H9 (cell line): Measurements from ENCODE around the gene CHM. TPM values are rescaled to one million over a fixed set of nuclear protein-coding genes. Genes with fewer than 3 reads are reported as not detected.
"Not testable (repeated sequence)": the region's sequence is repeated elsewhere in the genome, so short reads cannot be mapped to it uniquely, and the experiment has no call there.

Experiments used
- DNase-seq: peaks from one replicate; pipeline ENCODE4 v3.0.0-alpha.2; 2017
- H2AFZ ChIP-seq: one replicate; pipeline ENCODE4 v1.6.1; 2013; ENCODE audit warnings: mild to moderate bottlenecking, low read length, control low read depth, moderate library complexity
- H2AK5ac ChIP-seq: 2 replicates; pipeline ENCODE4 v1.6.1; 2013; ENCODE audit warnings: low read length, control low read depth, mixed read lengths; ENCODE audit not compliant: insufficient read length
- H2BK120ac ChIP-seq: one replicate; pipeline ENCODE4 v1.6.1; 2013; ENCODE audit warnings: low read depth, mild to moderate bottlenecking, low read length, control low read depth, inconsistent platforms; ENCODE audit not compliant: poor library complexity, severe bottlenecking
- H2BK12ac ChIP-seq: 2 replicates; pipeline ENCODE4 v1.6.1; 2013; ENCODE audit warnings: low read length, control low read depth, mixed read lengths, low read depth; ENCODE audit not compliant: insufficient read length
- H2BK15ac ChIP-seq: 2 replicates; pipeline ENCODE4 v1.6.1; 2013; ENCODE audit warnings: low read depth, low read length, control low read depth
- H2BK20ac ChIP-seq: one replicate; pipeline ENCODE4 v1.6.1; 2013; ENCODE audit warnings: low read depth, mild to moderate bottlenecking, low read length, control low read depth, inconsistent platforms; ENCODE audit not compliant: poor library complexity, severe bottlenecking
- H2BK5ac ChIP-seq: 2 replicates; pipeline ENCODE4 v1.6.1; 2013; ENCODE audit warnings: low read length, control low read depth, mixed read lengths; ENCODE audit not compliant: insufficient read length
- H3K14ac ChIP-seq: 2 replicates; pipeline ENCODE4 v1.6.1; 2013; ENCODE audit warnings: low read length, control low read depth; ENCODE audit not compliant: insufficient read depth
- H3K18ac ChIP-seq: 2 replicates; pipeline ENCODE4 v1.6.1; 2013; ENCODE audit warnings: low read depth, mild to moderate bottlenecking, mixed read lengths, low read length, control low read depth; ENCODE audit not compliant: insufficient read length
- H3K23ac ChIP-seq: 2 replicates; pipeline ENCODE4 v1.6.1; 2013; ENCODE audit warnings: low read length, control low read depth, mixed read lengths, low read depth; ENCODE audit not compliant: insufficient read length
- H3K23me2 ChIP-seq: 2 replicates; pipeline ENCODE4 v1.6.1; 2013; ENCODE audit warnings: low read depth, mild to moderate bottlenecking, mixed read lengths, low read length, control low read depth; ENCODE audit not compliant: insufficient read length, poor library complexity, severe bottlenecking
- H3K27ac ChIP-seq: 2 replicates; pipeline ENCODE4 v1.5.1; 2013; ENCODE audit warnings: low read length, control low read depth, mixed read lengths, low read depth; ENCODE audit not compliant: insufficient read length
- H3K27me3 ChIP-seq: 2 replicates; pipeline ENCODE4 v1.6.1; 2013; ENCODE audit warnings: low read length, control low read depth, inconsistent platforms; ENCODE audit not compliant: insufficient read depth
- H3K4ac ChIP-seq: 2 replicates; pipeline ENCODE4 v1.6.1; 2013; ENCODE audit warnings: low read depth, mild to moderate bottlenecking, control low read depth, inconsistent platforms, low read length, moderate library complexity
- H3K4me1 ChIP-seq: 2 replicates; pipeline ENCODE4 v1.6.1; 2013; ENCODE audit warnings: low read length, control low read depth, inconsistent platforms; ENCODE audit not compliant: insufficient read depth
- H3K4me2 ChIP-seq: 2 replicates; pipeline ENCODE4 v1.6.1; 2013; ENCODE audit warnings: low read length, control low read depth, mixed read lengths; ENCODE audit not compliant: insufficient read length, insufficient read depth
- H3K56ac ChIP-seq: 2 replicates; pipeline ENCODE4 v1.6.1; 2013; ENCODE audit warnings: low read depth, mild to moderate bottlenecking, mixed read lengths, low read length, control low read depth; ENCODE audit not compliant: insufficient read length
- H3K79me1 ChIP-seq: 2 replicates; pipeline ENCODE4 v1.6.1; 2013; ENCODE audit warnings: low read depth, mild to moderate bottlenecking, moderate library complexity, low read length, control low read depth, inconsistent platforms; ENCODE audit not compliant: insufficient read depth, poor library complexity, severe bottlenecking
- H3K79me2 ChIP-seq: 2 replicates; pipeline ENCODE4 v1.6.1; 2013; ENCODE audit warnings: low read length, control low read depth, inconsistent platforms; ENCODE audit not compliant: insufficient read depth
- H3K9ac ChIP-seq: 2 replicates; pipeline ENCODE4 v1.6.1; 2013; ENCODE audit warnings: low read length, control low read depth, mixed read lengths; ENCODE audit not compliant: insufficient read length; ENCODE audit errors: extremely low read depth
- H3K9me3 ChIP-seq: one replicate; pipeline ENCODE4 v1.6.1; 2013; ENCODE audit warnings: low read depth, low read length, inconsistent platforms; ENCODE audit not compliant: control insufficient read depth
- H3T11ph ChIP-seq: one replicate; pipeline ENCODE4 v1.6.1; 2013; ENCODE audit warnings: mild to moderate bottlenecking, low read length, control low read depth, inconsistent platforms
- H4K20me1 ChIP-seq: one replicate; pipeline ENCODE4 v1.6.1; 2013; ENCODE audit not compliant: control insufficient read depth, insufficient read length, insufficient read depth
- H4K5ac ChIP-seq: 2 replicates; pipeline ENCODE4 v1.6.1; 2013; ENCODE audit warnings: low read depth, mild to moderate bottlenecking, mixed read lengths, low read length, control low read depth; ENCODE audit not compliant: insufficient read length
- H4K8ac ChIP-seq: replicated peaks from 2 replicates; pipeline ENCODE4 v1.6.1; 2013; ENCODE audit warnings: low read length, control low read depth, mixed read lengths, low read depth; ENCODE audit not compliant: insufficient read length
- H4K91ac ChIP-seq: 2 replicates; pipeline ENCODE4 v1.6.1; 2013; ENCODE audit warnings: low read depth, mild to moderate bottlenecking, moderate library complexity, mixed read lengths, low read length, control low read depth; ENCODE audit not compliant: insufficient read length
- H3K27ac Mint-ChIP-seq, 3 experiments: 2 replicates in 2 of 3; 3 replicates in 1 of 3; pipeline ENCODE4 v1.8.0; 2020 to 2021; ENCODE audit warnings: mixed read lengths in 3 of 3, mild to moderate bottlenecking in 1 of 3, moderate library complexity in 1 of 3
- H3K27me3 Mint-ChIP-seq: 2 replicates; pipeline ENCODE4 v1.8.0; 2021; ENCODE audit warnings: low read depth, mild to moderate bottlenecking, moderate library complexity, mixed read lengths
- H3K36me3 Mint-ChIP-seq, 3 experiments: 2 replicates in 2 of 3; 3 replicates in 1 of 3; pipeline ENCODE4 v1.8.0; 2020 to 2021; ENCODE audit warnings: low read depth in 3 of 3, mixed read lengths in 3 of 3; ENCODE audit not compliant: insufficient read depth in 1 of 3
- H3K4me1 Mint-ChIP-seq, 2 experiments: 2 replicates each; pipeline ENCODE4 v1.8.0; 2020; ENCODE audit warnings: mixed read lengths in 2 of 2
- H3K4me3 Mint-ChIP-seq, 2 experiments: 2 replicates in 1 of 2; 3 replicates in 1 of 2; pipeline ENCODE4 v1.8.0; 2020 to 2021; ENCODE audit warnings: mild to moderate bottlenecking in 2 of 2, mixed read lengths in 2 of 2, moderate library complexity in 1 of 2
- H3K9me3 Mint-ChIP-seq, 2 experiments: 2 replicates in 1 of 2; 3 replicates in 1 of 2; pipeline ENCODE4 v1.8.0; 2020; ENCODE audit warnings: mild to moderate bottlenecking in 2 of 2, mixed read lengths in 2 of 2, moderate library complexity in 1 of 2
- CTCF ChIP-seq: fragments of 200-600 bp; sonication (generic); conservative IDR thresholded peaks from 3 replicates; pipeline ENCODE4 v1.8.0; 2021; ENCODE audit warnings: antibody characterized with exemption, mild to moderate bottlenecking
- WGBS: extraction: QIAGEN DNeasy Blood & Tissue Kit; methylation state at CpG from one replicate; pipeline ENCODE4 v1.1.7; 2013; ENCODE audit warnings: missing lambda C conversion rate, low lambda C conversion rate, mixed read lengths; ENCODE audit not compliant: insufficient read length; ENCODE audit errors: extremely low coverage; 5-methylcytosine and 5-hydroxymethylcytosine counted together
- total RNA-seq: library from RNA; stranded (reverse); gene quantifications from 2 replicates; pipeline ENCODE4 v1.2.1, GENCODE V29; 2021

The CHM gene
- total RNA-seq, 1 experiment from 2014 or later = 28.4 TPM

GRCh38 chrX:85941275-85941674 lies 106.1 kb downstream of the CHM start:
- no peak overlapping the region for H2AK5ac ChIP-seq
- H2BK15ac ChIP-seq = no peak overlapping the region
- no peak overlapping the region for H4K91ac ChIP-seq
- no peak overlapping the region for H2BK20ac ChIP-seq
- H4K5ac ChIP-seq = no peak overlapping the region
- no peaks in the 10 kb centered on the region for H3K27me3 ChIP-seq
- no peaks in the 10 kb centered on the region for H4K20me1 ChIP-seq
- H3K23me2 ChIP-seq = no peaks in the 10 kb centered on the region
- H2AFZ ChIP-seq = no peak overlapping the region
- no peak overlapping the region for H3K14ac ChIP-seq
- peaks cover 18 to 26% of the 10 kb centered on the region in 2 experiments for H3K9me3 Mint-ChIP-seq
- H3K23ac ChIP-seq = no peak overlapping the region
- H2BK5ac ChIP-seq = no peak overlapping the region
- H3K36me3 Mint-ChIP-seq = peaks cover 17 to 27% (median 24%) of the 10 kb centered on the region in 3 experiments
- no CpG with 5 or more reads among the region's 1 CpG for WGBS
- no peak for DNase-seq
- H2BK120ac ChIP-seq = no peak overlapping the region
- H4K8ac ChIP-seq = no peak overlapping the region
- no peak overlapping the region for H2BK12ac ChIP-seq
- TF ChIP-seq CTCF = no peak
- H3K56ac ChIP-seq = no peak overlapping the region
- H3T11ph ChIP-seq = no peak overlapping the region
- H3K18ac ChIP-seq = no peak overlapping the region
- H3K9ac ChIP-seq = no peak overlapping the region
- no peak overlapping the region for H3K4me3 Mint-ChIP-seq
- no peaks in the 10 kb centered on the region for H3K4me1 Mint-ChIP-seq
- no peaks in the 10 kb centered on the region for H3K4me1 ChIP-seq
- H3K27ac ChIP-seq = no peak overlapping the region
- H3K27me3 Mint-ChIP-seq = no peaks in the 10 kb centered on the region
- H3K79me1 ChIP-seq = no peaks in the 10 kb centered on the region
- no peaks in the 10 kb centered on the region for H3K79me2 ChIP-seq
- no peak overlapping the region for H3K4ac ChIP-seq
- peaks cover 8% of the 10 kb centered on the region for H3K9me3 ChIP-seq
- H3K4me2 ChIP-seq = no peak overlapping the region
- no peak overlapping the region for H3K27ac Mint-ChIP-seq

- not testable (repeated sequence) for H3K27ac Mint-ChIP-seq, H2BK15ac ChIP-seq, H3K4me1 Mint-ChIP-seq, H2BK20ac ChIP-seq, DNase-seq, H3K9me3 ChIP-seq, H3K23ac ChIP-seq, H3K4me1 ChIP-seq, H2BK12ac ChIP-seq, H4K20me1 ChIP-seq, H3K18ac ChIP-seq, H3K4me3 Mint-ChIP-seq, H3T11ph ChIP-seq, H3K79me1 ChIP-seq, H3K23me2 ChIP-seq, H2BK120ac ChIP-seq, H3K14ac ChIP-seq, H2AFZ ChIP-seq, H2BK5ac ChIP-seq, H3K27ac ChIP-seq, H3K27me3 ChIP-seq, H3K9ac ChIP-seq, H3K27me3 Mint-ChIP-seq, H4K91ac ChIP-seq, H3K4ac ChIP-seq, H3K4me2 ChIP-seq, H3K56ac ChIP-seq, H4K8ac ChIP-seq, H2AK5ac ChIP-seq, H4K5ac ChIP-seq, H3K79me2 ChIP-seq
- H3K36me3 Mint-ChIP-seq = peaks cover 8 to 17% (median 14%) of the 10 kb centered on the region in 3 experiments
- no CpG with 5 or more reads among the region's 3 CpGs for WGBS
- peaks cover 5 to 17% of the 10 kb centered on the region in 2 experiments for H3K9me3 Mint-ChIP-seq
These were observed 107.4 kb downstream of the CHM start for GRCh38 chrX:85939942-85940341.
